SU-DHL-6 (cell line): ENCODE measurements around the gene EPB41L3.

ENCODE experiments used
- H2AFZ ChIP-seq: fragments of 200-600 bp; sonication (generic); 2 replicates; pipeline ENCODE4 v1.6.1; 2014; ENCODE audit warnings: low read depth, mild to moderate bottlenecking, moderate library complexity, mixed read lengths, antibody characterized with exemption, low read length; ENCODE audit not compliant: severe bottlenecking
- H3F3A ChIP-seq: fragments of 200-600 bp; shearing (Covaris generic); 2 replicates; pipeline ENCODE4 v1.6.0; 2016; ENCODE audit warnings: antibody characterized with exemption, mild to moderate bottlenecking; ENCODE audit not compliant: insufficient read depth
- H3K27ac ChIP-seq: fragments of 200-600 bp; sonication (generic); 2 replicates; pipeline ENCODE4 v1.5.1; 2016; ENCODE audit warnings: low read depth, mild to moderate bottlenecking, low read length, moderate library complexity, mixed read lengths
- H3K27me3 ChIP-seq: fragments of 200-600 bp; sonication (generic), shearing (Covaris generic); 2 replicates; pipeline ENCODE4 v1.6.0; 2014; ENCODE audit warnings: mild to moderate bottlenecking, low read length
- H3K36me3 ChIP-seq: fragments of 200-600 bp; sonication (generic); 2 replicates; pipeline ENCODE4 v1.6.1; 2014; ENCODE audit warnings: mild to moderate bottlenecking, low read length, mixed read lengths
- H3K4me2 ChIP-seq: fragments of 300-600, 200-600 bp; shearing (Covaris generic), sonication (generic); 2 replicates; pipeline ENCODE4 v1.6.0; 2014; ENCODE audit warnings: low read length, low read depth, mild to moderate bottlenecking; ENCODE audit not compliant: poor library complexity, severe bottlenecking
- H3K4me3 ChIP-seq: fragments of 200-600 bp; sonication (generic); 2 replicates; pipeline ENCODE4 v1.5.1; 2014; ENCODE audit warnings: antibody characterized with exemption, low read length, mild to moderate bottlenecking, mixed read lengths; ENCODE audit not compliant: insufficient read depth, poor library complexity, severe bottlenecking
- H3K79me2 ChIP-seq: fragments of 200-600 bp; sonication (generic); 2 replicates; pipeline ENCODE4 v1.6.1; 2014; ENCODE audit warnings: mild to moderate bottlenecking, low read length, moderate library complexity; ENCODE audit not compliant: insufficient read depth
- H3K9ac ChIP-seq: fragments of 200-600 bp; sonication (generic); 2 replicates; pipeline ENCODE4 v1.7.0; 2014; ENCODE audit warnings: mild to moderate bottlenecking, low read length
- H3K9me2 ChIP-seq: fragments of 200-600 bp; sonication (generic); replicated peaks from 2 replicates; pipeline ENCODE4 v1.6.1; 2014; ENCODE audit warnings: low read length; ENCODE audit not compliant: insufficient read depth
- H3K9me3 ChIP-seq: fragments of 200-600 bp; sonication (generic); 2 replicates; pipeline ENCODE4 v1.6.1; 2014; ENCODE audit warnings: low read length, mixed read lengths; ENCODE audit not compliant: insufficient read depth
- H4K20me1 ChIP-seq: fragments of 200-600 bp; sonication (generic); 2 replicates; pipeline ENCODE4 v1.6.1; 2014; ENCODE audit warnings: low read depth, mild to moderate bottlenecking, antibody characterized with exemption, low read length, moderate library complexity, mixed read lengths
- EZH2phosphoT487 ChIP-seq: fragments of 200-600 bp; sonication (generic), shearing (Covaris generic); conservative IDR thresholded peaks from 2 replicates; pipeline ENCODE4 v1.6.1; 2018; ENCODE audit warnings: mild to moderate bottlenecking, antibody characterized with exemption, low read length, moderate library complexity, mixed read lengths
- TF ChIP-seq, protein P1 (sequence below): fragments of 200-600 bp; sonication (generic); IDR thresholded peaks from one replicate; pipeline ENCODE4 v1.5.1; 2017; ENCODE audit warnings: antibody characterized with exemption, mild to moderate bottlenecking, low read length, moderate library complexity; ENCODE audit not compliant: insufficient read depth, poor library complexity, severe bottlenecking

The EPB41L3 gene

DNA sequence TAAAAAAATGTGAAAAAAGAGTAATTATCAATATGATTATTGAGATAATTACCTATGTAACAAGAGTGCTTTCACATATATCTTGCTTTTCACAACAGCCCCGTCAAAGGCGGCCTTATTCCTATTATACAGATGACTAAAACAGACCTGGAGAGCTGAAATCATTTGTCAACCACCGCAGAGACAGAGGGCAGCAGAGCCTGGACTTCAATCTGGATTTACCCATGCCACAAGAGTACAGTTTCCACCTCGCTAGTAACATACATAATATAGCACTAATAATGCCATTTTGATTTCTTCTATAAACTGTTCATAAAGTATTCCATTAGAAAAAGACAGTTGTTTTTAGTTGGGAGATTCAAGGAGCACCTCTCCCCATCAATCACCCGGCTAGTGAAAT is 121.8 kb downstream of the EPB41L3 start:
- TF ChIP-seq, protein P1, sequence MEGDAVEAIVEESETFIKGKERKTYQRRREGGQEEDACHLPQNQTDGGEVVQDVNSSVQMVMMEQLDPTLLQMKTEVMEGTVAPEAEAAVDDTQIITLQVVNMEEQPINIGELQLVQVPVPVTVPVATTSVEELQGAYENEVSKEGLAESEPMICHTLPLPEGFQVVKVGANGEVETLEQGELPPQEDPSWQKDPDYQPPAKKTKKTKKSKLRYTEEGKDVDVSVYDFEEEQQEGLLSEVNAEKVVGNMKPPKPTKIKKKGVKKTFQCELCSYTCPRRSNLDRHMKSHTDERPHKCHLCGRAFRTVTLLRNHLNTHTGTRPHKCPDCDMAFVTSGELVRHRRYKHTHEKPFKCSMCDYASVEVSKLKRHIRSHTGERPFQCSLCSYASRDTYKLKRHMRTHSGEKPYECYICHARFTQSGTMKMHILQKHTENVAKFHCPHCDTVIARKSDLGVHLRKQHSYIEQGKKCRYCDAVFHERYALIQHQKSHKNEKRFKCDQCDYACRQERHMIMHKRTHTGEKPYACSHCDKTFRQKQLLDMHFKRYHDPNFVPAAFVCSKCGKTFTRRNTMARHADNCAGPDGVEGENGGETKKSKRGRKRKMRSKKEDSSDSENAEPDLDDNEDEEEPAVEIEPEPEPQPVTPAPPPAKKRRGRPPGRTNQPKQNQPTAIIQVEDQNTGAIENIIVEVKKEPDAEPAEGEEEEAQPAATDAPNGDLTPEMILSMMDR = no peak
- no peak for TF ChIP-seq EZH2phosphoT487
- H3K36me3 ChIP-seq = no peaks in the 10 kb centered on the region
- no peaks in the 10 kb centered on the region for H3K27me3 ChIP-seq
- no peaks in the 10 kb centered on the region for H3K9me2 ChIP-seq
- no peak overlapping the region for H2AFZ ChIP-seq
- H4K20me1 ChIP-seq = no peaks in the 10 kb centered on the region
- no peak overlapping the region for H3K4me3 ChIP-seq
- no peaks in the 10 kb centered on the region for H3K79me2 ChIP-seq
- no peaks in the 10 kb centered on the region for H3K9me3 ChIP-seq
- H3K9ac ChIP-seq = no peak overlapping the region
- no peaks in the 10 kb centered on the region for H3F3A ChIP-seq
- no peak overlapping the region for H3K27ac ChIP-seq
- H3K4me2 ChIP-seq = no peak overlapping the region

DNA sequence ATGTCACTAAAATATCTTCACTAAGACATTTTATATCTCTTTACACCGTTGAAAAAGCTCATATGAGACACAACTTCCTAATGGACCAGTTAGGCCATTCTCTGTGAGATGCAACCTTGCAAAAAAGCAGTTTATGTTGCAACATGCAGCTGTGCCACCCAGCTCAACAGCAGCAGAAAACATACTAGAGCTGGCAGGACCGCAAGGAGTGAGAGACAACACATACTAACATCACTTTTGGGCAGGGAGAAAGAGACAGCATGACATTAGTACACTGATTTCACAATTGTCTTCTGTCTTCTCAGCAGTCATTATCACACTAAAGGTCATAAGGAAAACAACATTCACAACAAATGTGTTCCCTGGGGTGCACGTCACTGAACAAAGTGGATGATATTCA is 122.9 kb downstream of the EPB41L3 start:
- H3K79me2 ChIP-seq = no peaks in the 10 kb centered on the region
- no peak overlapping the region for H3K4me3 ChIP-seq
- no peak overlapping the region for H3K4me2 ChIP-seq
- no peaks in the 10 kb centered on the region for H3K27me3 ChIP-seq
- no peaks in the 10 kb centered on the region for H3K9me3 ChIP-seq
- H3K9me2 ChIP-seq = no peaks in the 10 kb centered on the region
- no peak overlapping the region for H3K27ac ChIP-seq
- no peaks in the 10 kb centered on the region for H3F3A ChIP-seq
- H3K9ac ChIP-seq = no peak overlapping the region
- no peak overlapping the region for H2AFZ ChIP-seq
- no peaks in the 10 kb centered on the region for H4K20me1 ChIP-seq
- no peaks in the 10 kb centered on the region for H3K36me3 ChIP-seq
- TF ChIP-seq, protein P1 = no peak
- TF ChIP-seq EZH2phosphoT487 = no peak

GRCh38 chr18:5419601-5420000 is 124.2 kb downstream of the EPB41L3 start:
- TF ChIP-seq, protein P1 = no peak
- TF ChIP-seq EZH2phosphoT487 = no peak
- Histone ChIP-seq H3K27ac (no peak overlapping the region), H3F3A (no peaks in the 10 kb centered on the region), H3K27me3 (no peaks in the 10 kb centered on the region), H3K4me2 (no peak overlapping the region), H3K4me3 (no peak overlapping the region), H2AFZ (no peak overlapping the region), H3K9me2 (no peaks in the 10 kb centered on the region), H3K9ac (no peak overlapping the region), H3K9me3 (no peaks in the 10 kb centered on the region), H3K36me3 (no peaks in the 10 kb centered on the region), H4K20me1 (no peaks in the 10 kb centered on the region), H3K79me2 (no peaks in the 10 kb centered on the region)
